Measurements from ENCODE around the gene PACSIN1.
"Not testable (repeated sequence)": the region's sequence is repeated elsewhere in the genome, so short reads cannot be mapped to it uniquely, and the experiment has no call there.

PACSIN1 gene

DNA sequence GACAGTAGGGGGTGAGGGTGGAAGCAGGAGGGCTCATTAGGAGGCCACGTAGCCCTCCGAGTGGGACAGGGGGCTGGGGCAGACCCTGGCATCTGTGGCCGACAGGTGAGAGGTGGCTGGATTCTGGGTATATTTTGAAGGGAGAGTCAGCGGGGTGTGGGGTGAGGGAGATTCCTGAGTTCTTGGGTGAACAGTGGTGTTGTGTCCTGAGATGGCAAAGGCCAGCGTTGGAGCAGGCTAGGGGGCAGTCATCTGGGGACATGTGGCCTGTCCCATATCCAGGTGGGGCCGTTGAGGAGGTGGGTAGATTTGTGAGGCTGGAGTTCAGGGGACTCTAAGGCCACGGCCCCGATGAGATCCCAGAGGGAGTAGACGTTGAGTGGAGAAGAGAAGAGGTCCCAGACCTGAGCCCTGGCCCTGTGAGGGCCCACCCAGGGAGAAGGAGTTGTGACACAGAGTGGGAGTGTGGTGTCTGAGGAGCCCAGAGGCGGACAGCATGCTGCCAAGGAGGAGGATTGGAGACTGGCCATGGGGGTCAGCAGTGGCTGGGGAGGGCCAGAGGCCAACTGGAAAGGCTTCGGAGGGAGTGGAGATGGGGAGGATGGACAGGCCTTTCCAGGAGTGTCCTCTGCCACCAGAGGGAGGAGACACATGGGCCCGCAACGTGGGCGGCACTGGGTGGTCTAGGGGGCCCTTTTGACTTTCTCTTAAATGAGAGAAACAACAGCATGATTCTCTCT, 19.6 kb downstream of the PACSIN1 start:
- DNase-seq: no peak

DNA sequence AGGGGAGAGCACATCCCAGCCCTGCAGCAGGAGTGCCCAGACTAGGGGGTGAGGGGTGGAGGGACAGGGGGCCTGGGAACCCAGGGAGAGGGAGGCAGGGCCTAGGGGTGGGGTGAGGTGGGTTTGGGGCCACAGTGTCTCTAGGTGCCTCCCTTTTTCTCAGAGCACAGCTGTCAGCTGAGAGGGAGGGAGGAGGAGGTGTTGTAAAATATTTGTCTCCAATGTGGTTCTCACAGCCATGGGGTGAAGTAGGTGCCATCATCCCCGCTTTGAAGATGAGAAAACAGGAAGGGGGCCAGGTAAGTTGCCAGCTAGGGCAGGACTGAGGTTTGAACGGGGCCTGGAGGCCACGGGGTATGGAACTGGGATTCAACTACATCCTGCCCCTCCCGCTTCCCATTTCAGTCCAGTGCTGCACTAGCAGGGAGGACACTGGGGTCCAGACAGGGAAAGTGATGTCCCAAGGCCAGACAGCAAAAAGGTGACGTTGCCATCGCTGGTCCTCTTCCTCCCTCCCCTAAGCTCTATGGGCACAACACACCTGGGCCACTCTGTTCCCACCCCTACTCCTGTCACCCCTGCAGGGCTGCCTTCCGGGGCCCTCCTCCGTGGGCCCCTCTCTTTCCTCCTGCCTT, 20.3 kb downstream of the PACSIN1 start:
- no peak for DNase-seq

- not testable (repeated sequence) for DNase-seq
Measured at GRCh38 chr6:34486886-34487285, 21.0 kb downstream of the PACSIN1 start.

GRCh38 chr6:34487536-34487935, 21.7 kb downstream of the PACSIN1 start:
- no peak for DNase-seq

DNA sequence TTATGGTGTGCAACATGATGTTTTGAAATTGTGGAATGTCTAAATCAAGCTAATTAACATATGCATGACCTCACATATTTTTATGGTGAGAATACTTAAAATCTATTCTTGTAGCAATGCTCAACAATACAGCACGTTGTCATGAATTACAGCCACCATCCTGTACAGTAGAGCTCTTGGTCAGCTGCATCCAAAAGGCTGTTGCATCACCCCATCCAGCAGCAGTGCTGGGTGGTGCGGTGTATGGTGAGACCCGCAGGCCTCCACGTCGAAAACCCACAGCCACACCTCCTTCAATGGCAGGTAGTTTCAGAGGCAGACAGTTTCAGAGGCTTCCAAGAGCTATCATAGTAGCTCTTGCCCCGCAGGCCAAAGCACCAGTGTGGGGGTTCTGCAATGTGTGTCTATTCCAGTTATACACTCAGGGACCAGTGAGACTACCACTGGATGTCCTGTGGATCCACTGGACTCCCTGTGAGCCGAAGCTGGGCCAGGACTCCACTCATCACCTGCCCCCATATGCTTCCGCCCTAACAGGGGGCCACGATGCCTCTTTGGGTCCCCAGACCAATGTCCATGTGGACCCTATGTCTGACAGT, 23.4 kb downstream of the PACSIN1 start:
- no peak for DNase-seq

- no peak for DNase-seq
Measured at GRCh38 chr6:34490390-34491090, 24.7 kb downstream of the PACSIN1 start.

DNA sequence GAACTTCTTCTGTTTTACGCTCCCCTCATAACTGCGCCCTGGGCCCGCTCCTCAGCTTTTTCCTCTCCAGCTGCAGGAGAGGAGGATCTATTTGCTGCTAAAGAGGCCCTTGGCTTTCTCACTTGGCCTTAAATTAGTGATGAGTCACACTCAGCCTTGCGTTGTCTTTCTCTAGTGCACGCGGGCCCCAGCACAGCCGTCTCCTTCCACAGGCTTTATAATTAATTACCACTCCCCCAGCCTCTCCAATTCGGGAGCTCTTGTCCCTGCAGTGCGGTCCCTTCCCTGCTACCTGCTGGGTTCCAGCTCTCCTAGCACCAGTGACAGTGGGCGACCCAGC, 25.2 kb downstream of the PACSIN1 start:
- peak; percentile 35 for DNase-seq

DNA sequence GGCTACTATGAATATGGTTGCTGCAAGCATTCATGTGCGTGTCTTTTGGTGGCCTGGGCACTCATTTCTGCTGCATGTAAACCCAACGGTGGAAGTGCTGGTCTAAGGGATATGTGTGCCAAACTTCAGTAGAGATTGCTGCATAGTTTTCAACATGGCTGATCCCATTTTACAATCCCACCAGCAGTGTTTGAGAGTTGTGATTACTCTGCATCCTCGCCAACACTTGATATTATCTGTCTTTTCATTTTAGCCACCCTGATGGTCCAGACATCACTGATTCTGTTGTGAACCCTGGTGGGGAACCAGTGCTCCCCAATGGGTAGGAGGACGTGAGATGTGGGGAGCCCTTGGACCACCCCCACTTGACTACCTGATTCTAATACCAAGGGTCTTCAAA, 27.5 kb downstream of the PACSIN1 start:
- no peak for DNase-seq

- no peak for DNase-seq
Measured at GRCh38 chr6:34494973-34495372, 29.1 kb downstream of the PACSIN1 start.

DNA sequence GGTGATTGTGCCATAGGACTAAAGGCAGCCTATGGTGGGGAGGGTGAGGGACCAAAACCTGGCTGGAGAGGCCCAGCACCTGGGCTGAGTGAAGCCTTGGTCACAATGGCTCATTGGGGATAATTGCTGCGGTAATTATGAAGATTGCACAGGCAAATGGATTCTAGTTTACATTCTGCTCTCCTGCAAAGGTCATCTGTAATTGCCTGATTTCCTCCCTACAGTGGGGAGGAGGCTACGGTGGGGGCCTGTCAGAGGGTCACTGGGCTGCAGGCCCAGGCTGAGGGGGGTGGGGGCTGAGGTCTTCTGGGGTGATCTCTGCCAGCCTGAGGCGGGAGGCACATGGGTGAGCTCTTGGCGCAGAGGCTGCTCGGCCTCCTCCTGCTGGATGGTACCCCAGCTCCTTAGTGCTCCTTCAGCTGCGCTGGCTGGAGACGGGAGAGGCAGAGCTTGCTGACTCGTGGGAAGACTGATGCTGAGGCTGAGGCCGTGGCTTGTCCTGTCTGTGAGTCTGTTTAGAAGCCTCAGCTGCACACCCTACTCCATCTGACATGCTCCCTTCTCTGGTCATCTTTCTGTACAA, 30.3 kb downstream of the PACSIN1 start:
- no peak for DNase-seq

DNA sequence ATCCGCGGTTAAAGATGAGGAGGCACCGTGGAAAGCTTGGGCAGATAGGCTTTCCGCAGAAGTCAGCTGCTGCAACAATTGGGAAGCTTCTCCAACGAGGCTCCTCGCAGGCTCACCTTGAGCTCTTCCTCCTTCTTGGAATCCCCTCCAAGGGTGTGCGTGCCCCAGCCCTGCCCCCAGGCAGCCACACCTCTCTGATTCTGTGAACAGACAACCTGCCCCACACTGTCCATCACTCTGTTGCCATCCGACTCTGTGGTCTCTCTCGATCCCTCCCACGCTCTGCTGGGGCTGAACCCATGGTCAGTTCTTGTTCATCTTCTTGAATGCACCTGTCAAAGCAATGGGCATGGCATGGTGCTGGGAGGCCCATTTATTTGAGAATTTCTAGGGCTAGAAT, 31.5 kb downstream of the PACSIN1 start:
- no peak for DNase-seq

- DNase-seq: no peak
Measured at GRCh38 chr6:34506718-34507117, 40.8 kb downstream of the PACSIN1 start.

- DNase-seq: no peak
Measured at GRCh38 chr6:34508425-34508824, 42.5 kb downstream of the PACSIN1 start.

- no peak for DNase-seq
Measured at GRCh38 chr6:34509782-34510181, 43.9 kb downstream of the PACSIN1 start.

GRCh38 chr6:34510299-34510698, 44.4 kb downstream of the PACSIN1 start:
- no peak for DNase-seq

- DNase-seq: no peak
Measured at GRCh38 chr6:34511214-34511914, 45.5 kb downstream of the PACSIN1 start.

GRCh38 chr6:34511915-34512737, 46.2 kb downstream of the PACSIN1 start:
- no peak for DNase-seq

GRCh38 chr6:34512738-34513115, 46.9 kb downstream of the PACSIN1 start:
- no peak for DNase-seq

- DNase-seq: no peak
Measured at GRCh38 chr6:34513646-34514045, 47.8 kb downstream of the PACSIN1 start.

GRCh38 chr6:34514112-34514511, 48.2 kb downstream of the PACSIN1 start:
- no peak for DNase-seq

GRCh38 chr6:34514593-34515472, 49.0 kb downstream of the PACSIN1 start:
- DNase-seq: peak; percentile 50

All from fibroblast of skin of right biceps (primary cell).